NCI-H128 (cell line): ENCODE results near the gene FOXB2.
"Not testable (repeated sequence)": the region's sequence is repeated elsewhere in the genome, so short reads cannot be mapped to it uniquely, and the experiment has no call there.

Experiments used
- DNase-seq: peaks from one replicate; lab custom pipeline; 2025; ENCODE audit not compliant: unreplicated experiment; lab: John Stamatoyannopoulos, UW

FOXB2 gene

DNA sequence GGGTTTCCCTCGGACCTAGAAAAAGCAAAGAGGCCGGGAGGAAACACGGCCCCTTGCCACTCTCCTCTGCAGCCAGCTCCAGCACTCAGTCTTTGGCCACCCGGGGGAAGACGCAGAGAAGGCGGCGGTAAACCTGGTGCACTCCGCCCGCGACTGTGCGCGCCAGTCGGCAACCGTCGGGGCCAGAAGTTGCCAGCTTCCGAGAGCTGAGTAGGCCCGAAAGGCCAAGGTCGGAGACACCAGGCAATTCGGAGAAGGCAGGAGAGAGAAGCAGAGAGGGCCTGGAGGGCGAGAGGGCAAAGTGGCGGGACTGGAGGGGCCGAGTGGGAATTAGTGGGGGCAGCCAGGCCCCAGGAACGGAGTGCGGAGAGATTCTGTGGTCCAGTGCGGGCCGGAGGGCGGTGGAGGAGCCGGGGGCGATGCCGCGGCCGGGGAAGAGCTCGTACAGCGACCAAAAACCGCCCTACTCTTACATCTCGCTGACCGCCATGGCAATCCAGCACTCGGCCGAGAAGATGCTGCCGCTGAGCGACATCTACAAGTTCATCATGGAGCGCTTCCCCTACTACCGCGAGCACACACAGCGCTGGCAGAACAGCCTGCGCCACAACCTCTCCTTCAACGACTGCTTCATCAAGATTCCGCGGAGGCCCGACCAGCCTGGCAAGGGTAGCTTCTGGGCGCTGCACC, at the start of gene FOXB2:
Gene FOXB2 (plus strand): TSS at position 420 of the 690 bp plus-strand sequence. CDS start 0 bp downstream, at position 420.
- DNase-seq = no peak

DNA sequence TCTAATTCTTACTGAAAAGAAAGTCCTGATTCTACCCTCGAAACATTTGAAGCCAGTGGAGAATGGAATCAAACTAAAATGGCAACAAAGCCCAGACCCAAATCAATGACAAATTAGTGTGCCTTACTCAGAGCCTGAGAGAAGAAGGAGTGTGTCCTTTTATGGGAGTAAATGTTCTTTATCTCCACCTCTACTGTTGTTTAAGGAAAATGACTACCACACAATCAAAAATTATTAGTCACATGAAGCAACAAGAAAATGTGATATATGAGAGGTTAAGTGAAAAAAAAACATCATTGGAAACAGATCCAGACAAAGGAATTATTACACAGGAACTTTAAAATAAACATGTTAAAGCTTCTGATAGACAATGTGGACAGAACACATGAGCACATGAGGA, 49.7 kb upstream of the FOXB2 start:
- DNase-seq = no peak

DNA sequence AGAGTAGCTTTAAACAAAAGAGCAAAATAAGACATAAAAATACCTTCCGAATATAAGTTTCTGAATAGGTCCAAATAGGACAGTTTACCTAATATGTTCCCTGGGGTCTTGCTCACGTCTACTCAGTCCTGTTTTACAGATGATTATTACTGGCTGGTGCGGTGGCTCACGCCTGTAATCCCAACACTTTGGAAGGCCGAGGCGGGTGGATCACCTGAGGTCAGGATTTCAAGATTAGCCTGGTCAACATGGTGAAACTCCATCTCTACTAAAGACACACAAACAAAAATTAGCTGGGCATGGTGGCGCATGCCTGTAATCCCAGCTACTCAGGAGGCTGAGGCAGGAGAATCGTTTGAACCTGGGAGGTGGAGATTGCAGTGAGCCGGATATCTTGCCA, 40.6 kb upstream of the FOXB2 start:
- not testable (repeated sequence) for DNase-seq

DNA sequence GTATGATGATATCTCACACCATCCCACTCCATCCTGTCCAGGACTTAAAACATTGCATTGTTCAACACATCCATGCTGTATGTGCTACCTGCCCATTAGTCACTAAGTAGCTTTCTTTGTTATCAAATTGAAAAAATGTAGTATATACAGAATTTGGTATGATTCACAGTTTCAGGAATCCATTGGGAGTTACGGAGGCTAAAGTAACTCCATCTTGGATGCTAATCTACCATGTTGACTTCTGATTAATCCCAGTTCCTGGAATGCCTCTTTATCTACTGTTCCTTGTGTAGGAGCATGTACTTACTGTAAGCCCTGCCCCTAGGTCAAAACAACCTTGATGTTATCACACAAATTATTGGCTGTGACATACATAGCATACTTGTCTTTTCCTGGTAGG, 38.9 kb upstream of the FOXB2 start:
- DNase-seq = no peak

DNA sequence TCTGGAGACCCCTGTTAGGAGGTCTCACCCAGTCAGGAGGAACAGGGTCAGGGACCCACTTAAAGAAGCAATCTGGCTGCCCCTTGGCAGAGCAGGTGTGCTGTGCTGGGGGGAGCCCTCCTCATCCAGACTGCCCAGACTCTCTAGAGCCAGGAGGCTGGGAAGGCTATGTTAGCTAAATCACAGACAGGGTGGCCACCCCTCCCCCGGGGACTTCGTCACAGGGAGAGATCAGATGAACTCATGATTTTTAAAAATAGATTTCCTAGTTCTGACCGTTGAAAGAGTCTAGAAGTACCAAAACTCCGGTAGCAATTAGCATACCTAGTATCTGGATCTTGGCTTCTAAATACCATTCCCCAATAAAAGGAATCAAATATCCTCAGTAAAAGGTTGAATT, 35.0 kb upstream of the FOXB2 start:
- no peak for DNase-seq

DNA sequence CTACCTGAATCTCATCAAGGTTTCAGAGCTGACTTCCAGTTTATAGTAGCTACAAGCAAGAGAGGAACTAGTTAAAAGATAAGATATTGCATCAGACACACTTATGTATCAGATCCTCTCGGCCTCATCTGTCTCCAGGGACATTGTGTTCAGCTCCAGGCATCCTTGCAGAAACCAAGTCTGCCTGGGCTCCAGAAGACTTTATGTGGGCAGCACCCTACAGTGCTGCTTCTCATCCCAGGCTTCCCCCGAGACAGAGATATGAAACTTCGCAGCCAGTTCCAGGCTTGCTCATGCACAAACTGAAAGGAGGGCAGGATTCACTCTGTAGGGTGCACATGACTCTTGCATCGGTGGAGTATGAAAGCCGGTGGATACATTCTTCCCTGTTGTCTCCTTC, 33.9 kb upstream of the FOXB2 start:
- DNase-seq = no peak

DNA sequence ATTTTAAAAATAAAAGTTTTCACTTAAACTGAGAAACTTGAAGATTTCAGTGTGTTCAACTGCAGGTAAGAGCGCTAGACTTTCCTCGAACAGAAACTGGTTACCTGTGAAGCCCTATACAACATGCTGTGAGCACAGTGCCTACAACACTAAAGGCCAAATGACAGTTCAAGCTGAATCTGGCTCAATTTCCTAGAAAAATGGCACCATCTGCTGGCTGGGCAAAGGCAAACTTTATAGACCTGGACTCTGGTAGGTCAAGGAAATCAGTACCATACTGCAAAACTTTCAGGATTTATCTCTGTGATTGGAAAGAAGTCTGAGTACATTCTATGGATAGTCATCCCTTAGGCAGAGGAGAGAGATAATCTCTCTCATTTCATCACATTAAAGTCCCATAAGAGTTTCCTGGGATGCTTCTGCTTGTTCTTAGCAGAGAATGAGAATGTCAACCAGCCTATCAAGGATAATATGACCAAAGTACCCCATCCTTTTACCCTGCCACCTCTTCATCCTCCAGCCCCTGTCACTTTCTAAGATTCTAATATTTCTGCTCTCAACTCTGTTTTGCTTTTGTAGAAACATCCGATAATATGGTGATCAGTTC, 31.8 kb upstream of the FOXB2 start:
- DNase-seq = peak; percentile 38

DNA sequence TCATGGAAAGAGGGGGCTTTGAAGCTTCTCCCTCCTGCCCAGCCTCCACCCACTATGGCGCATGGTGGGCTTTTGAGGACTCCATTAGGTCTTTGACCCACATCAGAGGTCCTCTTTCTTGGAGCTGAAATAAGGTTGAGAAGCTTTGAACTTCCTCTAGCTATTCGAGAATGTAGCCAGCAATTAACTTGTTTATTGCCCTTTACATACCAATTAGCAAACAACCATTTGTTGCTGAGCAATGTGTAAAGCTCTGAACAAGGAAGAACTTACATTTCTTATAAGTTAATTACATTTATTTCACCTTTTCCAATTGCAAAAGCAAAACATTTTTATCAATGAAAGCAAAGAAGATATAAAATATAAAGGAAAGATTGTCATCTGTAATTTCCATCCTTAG, 30.5 kb upstream of the FOXB2 start:
- DNase-seq = no peak

DNA sequence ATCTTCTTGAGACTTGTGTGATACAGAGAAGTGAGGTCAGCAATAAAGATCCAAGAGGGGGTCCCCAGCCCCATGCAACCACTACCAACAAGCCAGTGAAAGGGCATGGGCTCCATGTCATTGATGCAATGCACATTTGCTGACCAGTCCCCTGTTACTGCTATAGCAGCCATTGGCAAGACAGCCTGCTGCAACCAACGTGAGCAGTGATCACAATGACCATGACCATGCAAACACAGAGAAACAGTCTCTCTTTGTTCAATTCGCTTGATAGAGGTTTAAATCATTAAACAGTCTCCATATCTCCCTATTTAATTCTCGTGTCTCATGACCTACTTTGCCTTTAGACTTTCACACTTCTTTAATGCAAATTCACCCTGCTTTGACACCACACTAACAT, 30.0 kb upstream of the FOXB2 start:
- no peak for DNase-seq

DNA sequence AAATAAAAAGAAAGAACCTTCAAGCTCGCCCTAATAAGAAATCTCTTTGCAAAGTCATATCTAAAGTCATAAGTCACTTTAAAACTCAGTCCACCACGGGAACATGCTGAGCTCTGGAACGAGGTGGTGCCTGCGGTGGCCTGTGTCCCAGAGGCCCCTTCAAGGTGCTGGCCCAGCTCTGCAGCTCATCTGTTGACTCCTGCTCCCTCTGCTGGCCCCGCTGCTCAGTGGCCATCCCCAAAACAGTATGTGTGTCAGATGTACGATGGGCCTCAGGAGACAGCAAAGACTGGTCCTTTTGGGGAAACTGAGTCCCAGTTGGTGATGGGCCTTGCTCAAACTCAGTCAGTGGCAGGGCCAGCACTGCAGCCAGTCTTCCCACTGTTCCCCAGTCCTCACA, 22.8 kb upstream of the FOXB2 start:
- no peak for DNase-seq

DNA sequence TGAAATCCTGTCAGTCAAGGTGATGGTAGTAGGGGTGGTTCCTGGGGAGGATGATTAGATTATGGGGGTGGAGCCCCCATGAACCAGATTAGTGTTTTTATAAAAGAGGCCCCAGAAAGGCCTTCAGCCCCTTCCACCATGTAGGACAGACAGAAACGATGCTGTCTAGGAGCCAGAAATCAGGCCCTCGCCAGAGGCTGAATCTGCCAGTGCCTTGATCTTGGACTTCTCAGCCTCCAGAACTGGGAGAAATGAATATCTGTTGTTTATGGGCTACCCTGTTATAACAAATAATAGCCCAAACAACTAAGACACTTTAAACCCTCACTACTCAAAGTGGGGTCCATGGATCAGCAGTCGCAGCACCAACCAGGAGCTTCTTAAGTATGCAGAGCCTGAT, 20.2 kb upstream of the FOXB2 start:
- DNase-seq = no peak

DNA sequence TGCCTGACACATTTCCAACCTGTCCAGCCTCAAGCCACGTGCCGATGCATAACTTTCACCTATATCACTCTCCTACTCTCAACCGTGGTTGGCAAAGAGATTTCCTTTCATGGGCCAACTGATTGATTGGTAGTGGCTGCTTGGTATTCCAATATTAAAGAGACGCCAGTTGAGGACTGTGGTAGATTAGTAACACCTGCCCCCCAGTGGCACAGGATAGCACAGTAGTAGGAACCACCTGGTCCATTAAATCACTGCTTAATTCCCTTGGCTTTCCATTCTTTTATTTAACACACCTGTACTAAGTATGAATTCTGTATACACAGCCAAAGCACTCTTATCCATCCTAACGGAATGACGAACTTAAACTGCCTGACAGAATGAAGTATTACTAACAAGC, 19.1 kb upstream of the FOXB2 start:
- DNase-seq = no peak

DNA sequence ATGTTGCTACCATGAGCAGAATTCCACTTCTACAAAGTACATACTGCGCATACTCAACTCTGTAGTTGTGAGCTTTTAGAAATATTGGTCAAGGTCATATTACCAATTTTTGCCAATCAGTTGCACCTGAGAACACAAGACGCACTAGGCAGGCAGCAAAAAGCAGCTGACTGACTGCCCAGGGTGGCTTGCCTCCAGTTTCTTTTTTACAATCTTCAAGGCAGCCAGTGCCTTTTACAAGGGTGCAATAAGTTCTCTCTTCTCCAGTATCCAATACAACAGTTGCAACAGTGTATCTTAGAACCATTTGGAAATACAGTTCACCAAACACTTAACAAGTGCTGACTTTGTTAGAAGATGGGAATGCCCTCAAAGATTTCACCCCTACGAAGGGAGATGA, 16.1 kb upstream of the FOXB2 start:
- DNase-seq = no peak

DNA sequence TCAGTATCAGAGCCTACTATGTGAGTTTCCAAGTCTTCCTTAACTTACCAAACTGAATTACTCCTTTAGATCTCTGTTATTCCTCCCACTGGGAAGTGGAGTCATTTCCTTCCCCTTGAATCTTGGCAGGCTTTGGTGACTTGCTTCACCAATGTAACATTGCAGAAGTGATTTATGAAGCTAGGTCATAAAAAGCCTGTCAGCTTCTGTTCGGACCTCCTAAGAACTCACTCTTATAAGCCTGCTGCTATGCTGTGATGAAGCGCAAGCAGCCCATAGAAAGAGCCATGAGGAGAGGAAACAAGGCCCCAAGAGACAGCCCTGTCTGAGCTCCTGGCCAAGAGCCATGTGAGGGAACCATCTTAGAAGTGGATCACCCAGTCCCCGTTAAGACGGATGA, 14.2 kb upstream of the FOXB2 start:
- no peak for DNase-seq

DNA sequence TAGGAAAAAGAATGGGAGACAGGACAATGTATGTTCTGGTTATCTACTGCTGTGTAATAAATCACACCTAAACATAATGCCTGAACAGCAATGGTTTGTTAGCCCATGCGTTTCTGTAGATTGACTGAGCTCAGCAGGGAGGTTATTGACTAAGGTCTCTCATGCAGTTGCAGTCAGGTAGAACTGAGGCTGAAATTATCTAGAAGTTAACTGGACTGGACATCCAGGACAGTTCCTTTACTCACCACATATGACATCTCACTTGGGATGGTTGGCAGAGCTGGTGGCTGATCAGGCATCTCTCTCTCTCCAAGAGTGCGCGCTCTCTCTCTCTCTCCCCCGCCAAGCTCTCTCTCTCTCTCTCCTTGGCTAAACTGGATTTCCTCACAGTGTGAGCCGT, 8.9 kb upstream of the FOXB2 start:
- DNase-seq = no peak

DNA sequence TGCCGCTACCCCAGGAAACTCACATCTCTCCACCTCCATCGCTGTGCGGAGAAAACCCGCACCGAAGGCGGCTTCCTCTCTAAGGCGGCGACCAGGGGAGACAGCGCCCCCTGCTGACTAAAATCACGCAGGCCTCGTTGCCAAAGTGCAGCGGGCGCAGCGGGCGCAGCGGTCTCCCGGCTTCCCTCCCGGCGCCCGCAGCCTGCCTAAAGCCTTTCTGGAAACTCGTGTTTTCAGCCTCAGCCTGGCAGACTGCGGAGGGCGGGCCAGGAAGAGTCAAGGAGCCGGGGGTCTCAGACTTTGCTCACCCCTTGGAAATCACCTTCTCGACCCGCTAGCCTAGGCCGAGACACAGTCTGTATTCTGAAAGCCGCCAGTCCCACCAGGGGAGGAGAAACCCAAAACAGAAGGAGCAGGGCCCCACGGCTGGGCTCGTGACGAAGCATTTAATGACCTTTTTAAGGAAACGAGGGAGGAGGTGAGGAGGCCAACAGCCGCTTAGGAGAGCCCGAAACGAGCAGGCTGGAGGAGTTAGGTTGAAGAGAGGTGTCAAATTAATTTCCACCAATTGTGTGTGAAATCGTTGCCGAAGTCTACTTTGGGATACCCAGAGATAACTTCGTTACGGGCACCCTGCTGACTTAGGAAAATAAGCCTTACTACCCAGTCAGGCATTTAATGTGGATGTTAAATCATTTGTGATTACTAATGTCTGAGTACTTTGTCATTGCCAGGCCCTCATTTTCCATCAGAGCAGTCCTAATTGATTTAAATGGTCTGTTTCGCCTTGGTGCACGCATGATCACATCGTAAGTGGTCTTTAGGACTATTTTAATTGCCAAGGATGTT, 7.3 kb upstream of the FOXB2 start:
- DNase-seq = no peak

DNA sequence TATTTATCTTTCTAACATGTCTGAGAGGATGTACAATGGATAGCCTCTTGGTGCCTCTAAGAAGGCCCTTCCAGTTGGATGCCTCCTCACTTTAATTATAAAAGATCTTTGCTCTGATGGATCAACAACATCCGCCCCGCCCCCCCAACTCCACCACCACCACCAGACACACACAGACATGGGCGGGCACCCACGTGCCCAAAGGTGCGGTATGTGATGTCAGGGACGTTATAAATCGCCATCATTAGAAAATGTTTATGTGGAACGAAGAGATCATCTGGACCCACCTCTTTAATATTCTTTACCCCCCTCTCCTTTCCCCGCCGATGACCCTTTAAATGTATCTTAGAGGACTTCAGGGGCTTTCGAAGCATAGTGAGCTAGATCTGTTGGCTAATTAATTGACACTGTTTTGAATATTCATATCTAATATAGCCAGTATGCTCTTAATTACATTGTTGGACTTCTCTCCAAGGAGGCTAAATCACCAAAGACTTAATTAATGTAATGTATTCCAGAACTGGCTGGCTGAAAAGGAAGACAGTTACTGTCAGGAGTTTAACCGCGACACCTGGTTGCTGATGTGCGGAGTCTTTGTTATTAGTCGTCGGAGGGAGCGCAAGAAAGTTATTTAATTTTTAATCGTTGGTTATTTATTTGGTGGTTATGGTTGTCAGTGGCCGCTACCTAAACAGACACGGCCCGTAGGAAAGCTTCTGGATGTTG, 6.1 kb upstream of the FOXB2 start:
- no peak for DNase-seq

DNA sequence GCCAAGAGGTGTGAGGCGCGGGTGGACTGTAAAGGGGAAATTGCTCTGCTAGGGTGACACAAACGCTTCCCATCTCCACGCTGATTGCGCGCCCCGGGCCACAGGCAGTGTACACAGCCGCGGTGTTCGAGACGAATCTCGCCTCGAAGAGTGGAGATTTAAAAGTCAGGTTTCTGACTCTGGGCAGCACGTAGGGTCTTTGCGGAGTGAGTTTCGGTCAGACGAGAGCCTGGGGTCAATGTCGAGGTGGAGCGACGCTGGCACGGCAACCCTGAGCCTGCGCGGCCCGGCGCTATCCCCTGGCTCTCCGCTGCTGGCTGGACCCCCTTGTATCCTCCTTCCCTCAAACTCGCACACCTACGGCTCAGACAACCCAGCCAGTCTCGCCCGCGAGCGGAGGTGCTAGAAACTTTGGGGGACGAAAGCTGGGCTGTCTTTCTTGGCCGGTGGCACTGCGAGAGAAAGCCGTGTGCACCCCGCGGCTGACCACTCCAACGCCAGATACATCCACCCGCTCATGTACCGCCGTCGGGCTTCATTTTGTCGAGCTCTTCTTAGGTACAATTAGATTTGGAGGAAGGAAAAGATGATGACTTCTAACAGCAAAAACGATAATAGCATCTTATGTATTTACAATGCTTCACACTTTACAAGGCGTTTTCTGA, 5.4 kb upstream of the FOXB2 start:
- no peak for DNase-seq

DNA sequence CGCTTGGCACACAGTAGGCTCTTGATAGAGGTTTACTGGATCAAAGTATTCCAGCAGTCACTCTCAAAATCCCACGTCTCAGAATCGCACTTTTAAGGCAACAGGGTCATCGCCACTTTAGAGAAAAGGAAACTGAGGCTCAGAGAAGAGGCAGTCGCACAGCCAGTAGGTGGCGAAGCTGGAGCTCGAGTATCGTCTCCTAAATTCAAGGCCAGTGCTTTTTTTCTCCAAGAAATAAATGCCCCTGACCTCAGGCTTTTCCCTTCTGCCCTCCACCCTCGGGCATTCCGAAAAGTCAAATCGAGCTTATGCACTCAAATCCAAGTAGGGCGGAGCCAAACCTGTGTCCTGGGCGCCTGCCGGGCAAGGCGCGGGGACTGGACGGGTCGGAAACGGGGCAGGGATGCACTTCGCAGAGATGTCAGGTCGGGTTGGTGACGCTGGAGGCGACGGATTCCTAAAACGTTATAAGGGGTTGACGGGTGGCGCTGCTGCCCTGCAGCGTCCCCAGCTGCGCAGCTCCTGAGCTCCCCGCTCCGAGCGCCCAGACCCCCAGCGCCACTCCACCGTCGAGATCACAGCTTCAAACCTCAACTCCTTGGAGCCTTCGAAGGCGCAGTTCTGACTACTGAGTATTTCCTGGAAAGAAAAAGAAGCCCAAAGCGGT, 4.7 kb upstream of the FOXB2 start:
- DNase-seq = no peak

DNA sequence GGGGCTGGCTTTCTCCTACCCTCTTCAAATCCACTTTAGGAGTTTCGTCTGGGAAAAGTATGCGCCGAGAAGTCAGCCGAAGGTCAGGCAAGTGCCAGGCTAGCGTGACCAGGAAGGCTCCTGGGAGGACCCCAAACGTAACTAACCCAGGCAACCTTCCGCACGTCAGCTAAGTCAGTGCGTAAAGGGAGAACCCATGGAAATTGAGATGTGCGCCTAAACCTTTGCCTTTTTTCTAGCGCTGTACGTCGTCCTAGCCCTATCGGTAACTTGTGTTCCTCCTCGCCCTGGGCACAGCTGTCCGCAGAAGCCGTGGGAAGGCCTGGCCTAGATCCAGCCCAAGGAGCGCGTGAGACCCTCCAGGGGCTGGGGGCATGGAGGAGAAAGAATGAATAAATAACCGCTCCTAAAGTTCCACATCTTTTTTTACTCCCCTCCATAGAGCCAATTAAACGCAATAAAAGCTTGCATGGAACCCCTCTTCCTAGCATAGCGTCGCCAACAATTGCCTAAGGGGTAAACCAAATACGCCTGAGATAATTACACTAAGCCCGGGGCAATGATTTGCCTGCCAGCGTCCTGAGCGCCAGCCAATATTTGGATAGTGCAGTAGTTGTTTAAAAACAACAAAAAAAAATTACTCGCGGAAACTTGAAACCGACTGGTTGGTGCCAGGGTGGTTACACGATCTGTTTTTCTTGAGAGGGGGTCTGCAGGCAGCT, 4.0 kb upstream of the FOXB2 start:
- DNase-seq = peak; percentile 49
